Measurements from ENCODE around the gene KCNQ5. TPM values are rescaled to one million over a fixed set of nuclear protein-coding genes. Genes with fewer than 3 reads are reported as not detected.

KCNQ5 gene
- total RNA-seq, 1 experiment from 2014 or later: not detected

DNA sequence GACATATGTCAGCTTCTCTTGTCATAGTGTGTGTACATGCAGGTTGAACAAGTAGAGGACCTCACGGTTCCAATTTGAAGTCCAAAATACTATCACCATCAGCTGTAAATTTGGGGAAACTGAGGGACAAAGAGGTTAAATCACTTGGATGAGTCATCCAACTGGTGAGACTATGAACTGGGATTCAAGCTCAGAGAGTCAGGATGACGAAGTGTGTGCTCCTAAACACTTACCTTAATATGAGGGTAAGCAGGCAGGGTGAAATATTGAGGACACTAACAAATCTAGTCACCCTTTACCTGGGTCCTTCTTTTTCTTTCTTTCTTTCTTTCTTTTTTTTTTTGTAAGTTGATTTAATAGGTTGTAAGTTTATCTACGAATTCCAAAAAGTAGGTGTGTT, 198.3 kb downstream of the KCNQ5 start:
- no TSS peak for BruUV-seq (replicated peaks)
- Histone ChIP-seq H4K20me1 (ENCODE audit: insufficient read depth) (no peaks in the 10 kb centered on the region; the same call in 1 of the 2 replicates), H3K36me3 (ENCODE audit: control insufficient read depth in 1 of 2, insufficient read depth in 2 of 2, low read length in 2 of 2) (no peaks in the 10 kb centered on the region), H3K79me2 (ENCODE audit: insufficient read depth, low read length) (no peaks in the 10 kb centered on the region), H3K27me3 (ENCODE audit: insufficient read depth, low read length) (no peaks in the 10 kb centered on the region; the same call in 1 of the 2 replicates), H3K9me3 (ENCODE audit: control insufficient read depth in 1 of 2, insufficient read depth in 1 of 2, low read depth in 1 of 2, low read length in 2 of 2) (no peaks in the 10 kb centered on the region), H3K9me2 (ENCODE audit: insufficient read depth) (no peaks in the 10 kb centered on the region), H3K27ac (ENCODE audit: low read depth, low read length) (no peak overlapping the region), H3K4me2 (ENCODE audit: low read length) (no peak overlapping the region), H3K4me3 (replicated peaks in 1 of 2; ENCODE audit: low read depth in 1 of 2, low read length in 2 of 2) (no peak overlapping the region), H3K9ac (ENCODE audit: low read length) (no peak overlapping the region), H3K4me1 (ENCODE audit: control insufficient read depth in 1 of 2, insufficient read depth in 2 of 2, low read length in 2 of 2) (no peaks in the 10 kb centered on the region), H2AFZ (ENCODE audit: low read depth, low read length, poor library complexity, severe bottlenecking) (no peak overlapping the region)
- ChIA-PET RAD21 (ENCODE audit: low non-redundant PET in 1 of 2, low total read pairs in 2 of 2, uncharacterized antibody in 2 of 2, unreplicated experiment in 2 of 2) (no interaction called here), POLR2A (no interaction called here), CTCF (no interaction called here)
- DNase-seq (ENCODE audit: low read depth, low spot score) (no peak), ATAC-seq (no peak)
- TF ChIP-seq CEBPB (IDR thresholded peaks at IDR 0.05; ENCODE audit: low read depth): no peak
- TF ChIP-seq, protein P1, sequence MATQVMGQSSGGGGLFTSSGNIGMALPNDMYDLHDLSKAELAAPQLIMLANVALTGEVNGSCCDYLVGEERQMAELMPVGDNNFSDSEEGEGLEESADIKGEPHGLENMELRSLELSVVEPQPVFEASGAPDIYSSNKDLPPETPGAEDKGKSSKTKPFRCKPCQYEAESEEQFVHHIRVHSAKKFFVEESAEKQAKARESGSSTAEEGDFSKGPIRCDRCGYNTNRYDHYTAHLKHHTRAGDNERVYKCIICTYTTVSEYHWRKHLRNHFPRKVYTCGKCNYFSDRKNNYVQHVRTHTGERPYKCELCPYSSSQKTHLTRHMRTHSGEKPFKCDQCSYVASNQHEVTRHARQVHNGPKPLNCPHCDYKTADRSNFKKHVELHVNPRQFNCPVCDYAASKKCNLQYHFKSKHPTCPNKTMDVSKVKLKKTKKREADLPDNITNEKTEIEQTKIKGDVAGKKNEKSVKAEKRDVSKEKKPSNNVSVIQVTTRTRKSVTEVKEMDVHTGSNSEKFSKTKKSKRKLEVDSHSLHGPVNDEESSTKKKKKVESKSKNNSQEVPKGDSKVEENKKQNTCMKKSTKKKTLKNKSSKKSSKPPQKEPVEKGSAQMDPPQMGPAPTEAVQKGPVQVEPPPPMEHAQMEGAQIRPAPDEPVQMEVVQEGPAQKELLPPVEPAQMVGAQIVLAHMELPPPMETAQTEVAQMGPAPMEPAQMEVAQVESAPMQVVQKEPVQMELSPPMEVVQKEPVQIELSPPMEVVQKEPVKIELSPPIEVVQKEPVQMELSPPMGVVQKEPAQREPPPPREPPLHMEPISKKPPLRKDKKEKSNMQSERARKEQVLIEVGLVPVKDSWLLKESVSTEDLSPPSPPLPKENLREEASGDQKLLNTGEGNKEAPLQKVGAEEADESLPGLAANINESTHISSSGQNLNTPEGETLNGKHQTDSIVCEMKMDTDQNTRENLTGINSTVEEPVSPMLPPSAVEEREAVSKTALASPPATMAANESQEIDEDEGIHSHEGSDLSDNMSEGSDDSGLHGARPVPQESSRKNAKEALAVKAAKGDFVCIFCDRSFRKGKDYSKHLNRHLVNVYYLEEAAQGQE (IDR thresholded peaks at IDR 0.05; ENCODE audit: low read depth): no peak
- TF ChIP-seq ZFX (IDR thresholded peaks at IDR 0.05): no peak
- TF ChIP-seq ELF1 (IDR thresholded peaks at IDR 0.05; ENCODE audit: borderline replicate concordance, low read depth): no peak
- TF ChIP-seq, protein P2, sequence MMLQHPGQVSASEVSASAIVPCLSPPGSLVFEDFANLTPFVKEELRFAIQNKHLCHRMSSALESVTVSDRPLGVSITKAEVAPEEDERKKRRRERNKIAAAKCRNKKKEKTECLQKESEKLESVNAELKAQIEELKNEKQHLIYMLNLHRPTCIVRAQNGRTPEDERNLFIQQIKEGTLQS (IDR thresholded peaks at IDR 0.05): no peak
- no peak for TF ChIP-seq SRF (IDR thresholded peaks at IDR 0.05; ENCODE audit: low read depth)
- TF ChIP-seq, protein P3, sequence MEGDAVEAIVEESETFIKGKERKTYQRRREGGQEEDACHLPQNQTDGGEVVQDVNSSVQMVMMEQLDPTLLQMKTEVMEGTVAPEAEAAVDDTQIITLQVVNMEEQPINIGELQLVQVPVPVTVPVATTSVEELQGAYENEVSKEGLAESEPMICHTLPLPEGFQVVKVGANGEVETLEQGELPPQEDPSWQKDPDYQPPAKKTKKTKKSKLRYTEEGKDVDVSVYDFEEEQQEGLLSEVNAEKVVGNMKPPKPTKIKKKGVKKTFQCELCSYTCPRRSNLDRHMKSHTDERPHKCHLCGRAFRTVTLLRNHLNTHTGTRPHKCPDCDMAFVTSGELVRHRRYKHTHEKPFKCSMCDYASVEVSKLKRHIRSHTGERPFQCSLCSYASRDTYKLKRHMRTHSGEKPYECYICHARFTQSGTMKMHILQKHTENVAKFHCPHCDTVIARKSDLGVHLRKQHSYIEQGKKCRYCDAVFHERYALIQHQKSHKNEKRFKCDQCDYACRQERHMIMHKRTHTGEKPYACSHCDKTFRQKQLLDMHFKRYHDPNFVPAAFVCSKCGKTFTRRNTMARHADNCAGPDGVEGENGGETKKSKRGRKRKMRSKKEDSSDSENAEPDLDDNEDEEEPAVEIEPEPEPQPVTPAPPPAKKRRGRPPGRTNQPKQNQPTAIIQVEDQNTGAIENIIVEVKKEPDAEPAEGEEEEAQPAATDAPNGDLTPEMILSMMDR (IDR thresholded peaks at IDR 0.05 in 2 of 3, conservative IDR thresholded peaks at IDR 0.05 in 1 of 3; ENCODE audit: borderline replicate concordance in 1 of 3, insufficient read depth in 1 of 3, low read depth in 2 of 3, low read length in 2 of 3): no peak
- no peak for TF ChIP-seq SP1 (IDR thresholded peaks at IDR 0.05; ENCODE audit: low read depth)
- TF ChIP-seq JUND (IDR thresholded peaks at IDR 0.05): no peak
- TF ChIP-seq SIN3A (IDR thresholded peaks at IDR 0.05; ENCODE audit: low read depth): no peak
- TF ChIP-seq EZH2 (IDR thresholded peaks at IDR 0.05): no peak
- TF ChIP-seq EZH2phosphoT487 (IDR thresholded peaks at IDR 0.05; ENCODE audit: borderline replicate concordance): no peak
- TF ChIP-seq, protein P4, sequence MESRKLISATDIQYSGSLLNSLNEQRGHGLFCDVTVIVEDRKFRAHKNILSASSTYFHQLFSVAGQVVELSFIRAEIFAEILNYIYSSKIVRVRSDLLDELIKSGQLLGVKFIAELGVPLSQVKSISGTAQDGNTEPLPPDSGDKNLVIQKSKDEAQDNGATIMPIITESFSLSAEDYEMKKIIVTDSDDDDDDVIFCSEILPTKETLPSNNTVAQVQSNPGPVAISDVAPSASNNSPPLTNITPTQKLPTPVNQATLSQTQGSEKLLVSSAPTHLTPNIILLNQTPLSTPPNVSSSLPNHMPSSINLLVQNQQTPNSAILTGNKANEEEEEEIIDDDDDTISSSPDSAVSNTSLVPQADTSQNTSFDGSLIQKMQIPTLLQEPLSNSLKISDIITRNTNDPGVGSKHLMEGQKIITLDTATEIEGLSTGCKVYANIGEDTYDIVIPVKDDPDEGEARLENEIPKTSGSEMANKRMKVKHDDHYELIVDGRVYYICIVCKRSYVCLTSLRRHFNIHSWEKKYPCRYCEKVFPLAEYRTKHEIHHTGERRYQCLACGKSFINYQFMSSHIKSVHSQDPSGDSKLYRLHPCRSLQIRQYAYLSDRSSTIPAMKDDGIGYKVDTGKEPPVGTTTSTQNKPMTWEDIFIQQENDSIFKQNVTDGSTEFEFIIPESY (IDR thresholded peaks at IDR 0.05; ENCODE audit: extremely low read depth, insufficient replicate concordance, low read length): no peak
- TF ChIP-seq POLR2AphosphoS5 (IDR thresholded peaks at IDR 0.05; ENCODE audit: low read depth, low read length): no peak
- no peak for TF ChIP-seq CBX3 (IDR thresholded peaks at IDR 0.05; ENCODE audit: low read depth)
- no peak for TF ChIP-seq FOSL1 (IDR thresholded peaks at IDR 0.05; ENCODE audit: low read depth)
- TF ChIP-seq, protein P5, sequence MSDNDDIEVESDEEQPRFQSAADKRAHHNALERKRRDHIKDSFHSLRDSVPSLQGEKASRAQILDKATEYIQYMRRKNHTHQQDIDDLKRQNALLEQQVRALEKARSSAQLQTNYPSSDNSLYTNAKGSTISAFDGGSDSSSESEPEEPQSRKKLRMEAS (IDR thresholded peaks at IDR 0.05): no peak
- TF ChIP-seq YY1 (IDR thresholded peaks at IDR 0.05; ENCODE audit: extremely low read depth, insufficient replicate concordance, low read depth, low read length): no peak
- no peak for TF ChIP-seq ZNF274 (IDR thresholded peaks at IDR 0.05; ENCODE audit: low read depth, low read length)
- TF ChIP-seq TCF7L2 (IDR thresholded peaks at IDR 0.05; ENCODE audit: borderline replicate concordance, extremely low read depth, insufficient read depth, insufficient read length): no peak
- intact Hi-C loops (cut with micrococcal nuclease): no loop called here

Measured in HCT116 (cell line).